ENCODE measurements around the gene MCEMP1. TPM values are rescaled to one million over a fixed set of nuclear protein-coding genes. Genes with fewer than 3 reads are reported as not detected.

MCEMP1 gene
- total and polyA plus RNA-seq, 12 donors = 0.17 to 1.2 (median 0.30) TPM; not detected in 5

GRCh38 chr19:7720351-7720750 is 43.5 kb downstream of the MCEMP1 start:
- Histone ChIP-seq H3K36me3 (no peaks in the 10 kb centered on the region), H3K4me1 (peaks cover 0 to 2% (median 0%) of the 10 kb centered on the region in 9 donors), H3K4me3 (no peak overlapping the region), H3K27ac (no peak overlapping the region), H3K9me3 (peaks cover 0 to 12% (median 0%) of the 10 kb centered on the region in 11 donors), H3K27me3 (peaks cover 0 to 38% (median 15%) of the 10 kb centered on the region in 7 donors)
- no peak for ATAC-seq
- intact Hi-C loops (cut with DNase I) = no loop called here
- DNase-seq = no peak
- no peak for TF ChIP-seq CTCF (IDR thresholded peaks at IDR 0.05)
- 80 to 82% methylated on average over 6 of the region's 6 CpGs for WGBS, 2 donors

GRCh38 chr19:7722231-7722651 is 45.4 kb downstream of the MCEMP1 start:
- intact Hi-C loops (cut with DNase I) = no loop called here
- DNase-seq (no peak), ATAC-seq (no peak)
- H3K27ac ChIP-seq = no peak overlapping the region
- peaks cover 0 to 51% (median 28%) of the 10 kb centered on the region in 7 donors for H3K27me3 ChIP-seq
- no peak overlapping the region for H3K4me3 ChIP-seq
- peaks cover 0 to 2% (median 0%) of the 10 kb centered on the region in 11 donors for H3K9me3 ChIP-seq
- no peaks in the 10 kb centered on the region for H3K36me3 ChIP-seq
- WGBS, 2 donors = 52 to 57% methylated on average over 5 of the region's 5 CpGs
- no peak for TF ChIP-seq CTCF (IDR thresholded peaks at IDR 0.05)
- no peaks in the 10 kb centered on the region for H3K4me1 ChIP-seq

- 57 to 59% methylated on average over 2 of the region's 2 CpGs for WGBS, 2 donors
- intact Hi-C loops (cut with DNase I) = no loop called here
- no peak for ATAC-seq
- DNase-seq = no peak
- Histone ChIP-seq H3K27me3 (peaks cover 8 to 66% (median 48%) of the 10 kb centered on the region in 7 donors), H3K27ac (no peak overlapping the region), H3K4me3 (no peak overlapping the region), H3K4me1 (peaks cover 0 to 14% (median 0%) of the 10 kb centered on the region in 9 donors), H3K9me3 (no peaks in the 10 kb centered on the region), H3K36me3 (no peaks in the 10 kb centered on the region)
- TF ChIP-seq CTCF (IDR thresholded peaks at IDR 0.05) = no peak
Observed at GRCh38 chr19:7725791-7726190, 48.9 kb downstream of the MCEMP1 start.

- Histone ChIP-seq H3K27me3 (peaks cover 8 to 85% (median 65%) of the 10 kb centered on the region in 7 donors), H3K4me3 (no peak overlapping the region), H3K9me3 (no peaks in the 10 kb centered on the region), H3K4me1 (peaks cover 0 to 14% (median 0%) of the 10 kb centered on the region in 9 donors), H3K36me3 (no peaks in the 10 kb centered on the region), H3K27ac (no peak overlapping the region)
- 14 to 19% methylated on average over 16 of the region's 16 CpGs for WGBS, 2 donors
- intact Hi-C loops (cut with DNase I) = no loop called here
- DNase-seq = no peak
- ATAC-seq = no peak
- no peak for TF ChIP-seq CTCF (IDR thresholded peaks at IDR 0.05)
Observed at GRCh38 chr19:7729211-7729610, 52.3 kb downstream of the MCEMP1 start.

Other genes starting within 250 kb of the MCEMP1 start
- gene PEX11G, start 188.1 kb upstream of the MCEMP1 start, total RNA-seq = 1 to 10 TPM in 9 of 10 donors, under 1 TPM in 1; 0.95 to 2.4 (median 1.9) TPM
- 1 to 10 TPM; 1.2 to 3.9 TPM for gene PEX11G, start 188.1 kb upstream of the MCEMP1 start, polyA plus RNA-seq
- gene ZNF358, start 161.0 kb upstream of the MCEMP1 start, total RNA-seq = 100 to 1,000 TPM in 1 of 10 donors, 10 to 100 TPM in 9; 67.7 to 104 (median 76.5) TPM
- gene ZNF358, start 161.0 kb upstream of the MCEMP1 start, polyA plus RNA-seq = 100 to 1,000 TPM in 1 of 2 donors, 10 to 100 TPM in 1; 61.4 to 167 TPM
- 10 to 100 TPM; 10.4 to 29.1 (median 13.4) TPM for gene MCOLN1, start 154.5 kb upstream of the MCEMP1 start, total RNA-seq
- 10 to 100 TPM; 20.8 to 34.9 TPM for gene MCOLN1, start 154.5 kb upstream of the MCEMP1 start, polyA plus RNA-seq
- 10 to 100 TPM; 33.9 to 73.8 (median 41.6) TPM for gene PNPLA6, start 141.4 kb upstream of the MCEMP1 start, total RNA-seq
- gene PNPLA6, start 141.4 kb upstream of the MCEMP1 start, polyA plus RNA-seq = 10 to 100 TPM; 34.1 to 57.0 TPM
- gene CAMSAP3, start 81.2 kb upstream of the MCEMP1 start, total RNA-seq = 1 to 10 TPM in 1 of 10 donors, under 1 TPM in 9; 0.13 to 2.0 (median 0.30) TPM
- under 1 TPM; 0.03 to 0.37 TPM for gene CAMSAP3, start 81.2 kb upstream of the MCEMP1 start, polyA plus RNA-seq
- 10 to 100 TPM; 18.6 to 25.1 (median 22.4) TPM for gene XAB2, start 47.5 kb upstream of the MCEMP1 start, total RNA-seq
- 10 to 100 TPM; 28.0 to 31.9 TPM for gene XAB2, start 47.5 kb upstream of the MCEMP1 start, polyA plus RNA-seq
- 100 to 1,000 TPM; 119 to 230 (median 150) TPM for gene PET100, start 47.3 kb upstream of the MCEMP1 start, total RNA-seq
- gene PET100, start 47.3 kb upstream of the MCEMP1 start, polyA plus RNA-seq = 1,000 to 10,000 TPM in 1 of 2 donors, 10 to 100 TPM in 1; 99.1 to 1,041 TPM
- 1 to 10 TPM in 5 of 10 donors, under 1 TPM in 3, not detected in 2; 0.35 to 3.8 (median 2.3) TPM for gene PCP2, start 43.4 kb upstream of the MCEMP1 start, total RNA-seq
- 1 to 10 TPM in 1 of 2 donors, under 1 TPM in 1; 0.67 to 1.0 TPM for gene PCP2, start 43.4 kb upstream of the MCEMP1 start, polyA plus RNA-seq
- gene STXBP2, start 40.0 kb upstream of the MCEMP1 start, total RNA-seq = 10 to 100 TPM in 2 of 10 donors, 1 to 10 TPM in 8; 1.6 to 19.6 (median 2.5) TPM
- 1 to 10 TPM; 6.0 to 6.7 TPM for gene STXBP2, start 40.0 kb upstream of the MCEMP1 start, polyA plus RNA-seq
- gene RETN, start 8.0 kb upstream of the MCEMP1 start, total RNA-seq = under 1 TPM in 2 of 10 donors, not detected in 8; 0.51 to 0.76 TPM
- 10 to 100 TPM in 1 of 2 donors, 1 to 10 TPM in 1; 8.5 to 12.6 TPM for gene RETN, start 8.0 kb upstream of the MCEMP1 start, polyA plus RNA-seq
- 100 to 1,000 TPM in 3 of 10 donors, 10 to 100 TPM in 7; 75.3 to 132 (median 86.0) TPM for gene TRAPPC5, start 3.7 kb downstream of the MCEMP1 start, total RNA-seq
- gene TRAPPC5, start 3.7 kb downstream of the MCEMP1 start, polyA plus RNA-seq = 100 to 1,000 TPM; 149 to 388 TPM
- gene FCER2, start 25.0 kb downstream of the MCEMP1 start, total RNA-seq = 1 to 10 TPM in 1 of 10 donors, under 1 TPM in 4, not detected in 5; 0.21 to 1.0 (median 0.44) TPM
- gene FCER2, start 25.0 kb downstream of the MCEMP1 start, polyA plus RNA-seq = under 1 TPM; 0.13 to 0.44 TPM
- 1 to 10 TPM in 3 of 10 donors, under 1 TPM in 4, not detected in 3; 0.25 to 4.2 (median 0.91) TPM for gene CLEC4G, start 55.0 kb downstream of the MCEMP1 start, total RNA-seq
- gene CLEC4G, start 55.0 kb downstream of the MCEMP1 start, polyA plus RNA-seq = under 1 TPM; 0.20 to 0.73 TPM
- 10 to 100 TPM in 2 of 10 donors, 1 to 10 TPM in 8; 1.6 to 29.6 (median 4.6) TPM for gene CD209, start 70.4 kb downstream of the MCEMP1 start, total RNA-seq
- under 1 TPM; 0.54 to 0.95 TPM for gene CD209, start 70.4 kb downstream of the MCEMP1 start, polyA plus RNA-seq
- not detected for gene CLEC4M, start 86.2 kb downstream of the MCEMP1 start, total RNA-seq
- not detected for gene CLEC4M, start 86.2 kb downstream of the MCEMP1 start, polyA plus RNA-seq
- 10 to 100 TPM; 16.8 to 26.3 (median 20.3) TPM for gene EVI5L, start 153.1 kb downstream of the MCEMP1 start, total RNA-seq
- 10 to 100 TPM; 12.9 to 21.0 TPM for gene EVI5L, start 153.1 kb downstream of the MCEMP1 start, polyA plus RNA-seq
- gene PRR36, start 197.3 kb downstream of the MCEMP1 start, total RNA-seq = under 1 TPM in 1 of 10 donors, not detected in 9; 0.05 TPM
- gene PRR36, start 197.3 kb downstream of the MCEMP1 start, polyA plus RNA-seq = under 1 TPM; 0.01 to 0.07 TPM
- 1 to 10 TPM in 5 of 10 donors, under 1 TPM in 5; 0.33 to 3.3 (median 0.99) TPM for gene LRRC8E, start 211.4 kb downstream of the MCEMP1 start, total RNA-seq
- gene LRRC8E, start 211.4 kb downstream of the MCEMP1 start, polyA plus RNA-seq = 1 to 10 TPM in 1 of 2 donors, under 1 TPM in 1; 0.66 to 1.2 TPM
- gene MAP2K7, start 226.8 kb downstream of the MCEMP1 start, total RNA-seq = 10 to 100 TPM; 21.3 to 32.5 (median 24.6) TPM
- 10 to 100 TPM; 13.1 to 53.8 TPM for gene MAP2K7, start 226.8 kb downstream of the MCEMP1 start, polyA plus RNA-seq
- gene TGFBR3L, start 237.7 kb downstream of the MCEMP1 start, total RNA-seq = 10 to 100 TPM in 2 of 10 donors, 1 to 10 TPM in 8; 1.1 to 11.6 (median 4.7) TPM
- gene TGFBR3L, start 237.7 kb downstream of the MCEMP1 start, polyA plus RNA-seq = 1 to 10 TPM; 1.9 to 2.3 TPM
- gene SNAPC2, start 243.2 kb downstream of the MCEMP1 start, total RNA-seq = 10 to 100 TPM in 3 of 10 donors, 1 to 10 TPM in 7; 5.7 to 12.9 (median 9.5) TPM
- 10 to 100 TPM in 1 of 2 donors, 1 to 10 TPM in 1; 7.3 to 26.1 TPM for gene SNAPC2, start 243.2 kb downstream of the MCEMP1 start, polyA plus RNA-seq
- gene CTXN1, start 249.0 kb downstream of the MCEMP1 start, total RNA-seq = under 1 TPM in 6 of 10 donors, not detected in 4; 0.18 to 0.44 (median 0.24) TPM
- gene CTXN1, start 249.0 kb downstream of the MCEMP1 start, polyA plus RNA-seq = under 1 TPM in 1 of 2 donors, not detected in 1; 0.74 TPM